K562 (cell line): Measurements from ENCODE around the gene ZSCAN25. TPM values are rescaled to one million over a fixed set of nuclear protein-coding genes. Genes with fewer than 3 reads are reported as not detected.
A peak's percentile ranks its signal among the peaks of the same experiment; 100 is the strongest.

Experiments
- ATF1 ChIP-seq, 2 experiments: fragments of 450-650 bp in 1 of 2; IDR thresholded peaks; 2 replicates each; pipeline ENCODE4 v1.6.1; 2016; ENCODE audit warnings: missing compliant biosample characterization in 1 of 2, missing genetic modification characterization in 1 of 2
- CREB1 ChIP-seq, 2 experiments: sonication (generic) in 1 of 2; formaldehyde crosslinking in 1 of 2; IDR thresholded peaks; 2 replicates each; pipeline versions ENCODE4 v1.6.1 to v1.8.0; 2012 to 2022; ENCODE audit warnings: inconsistent platforms in 1 of 2, mild to moderate bottlenecking in 1 of 2, missing genetic modification reagents in 1 of 2, moderate library complexity in 1 of 2
- GATA2 ChIP-seq: sonication (generic); formaldehyde crosslinking; IDR thresholded peaks from 2 replicates; pipeline ENCODE4 v1.4.0; 2020; ENCODE audit warnings: mild to moderate bottlenecking, missing genetic modification reagents
- GATAD2A ChIP-seq: fragments of 450-650 bp; IDR thresholded peaks from 2 replicates; pipeline ENCODE4 v1.6.1; 2017
- MAFG ChIP-seq: fragments of 450-650 bp; conservative IDR thresholded peaks from 2 replicates; pipeline ENCODE4 v1.6.1; 2016; ENCODE audit warnings: missing genetic modification characterization, missing compliant biosample characterization
- MXI1 ChIP-seq: IDR thresholded peaks from 2 replicates; pipeline ENCODE4 v1.6.1; 2011; ENCODE audit warnings: low read depth, mild to moderate bottlenecking, improper control_type of control experiment, low read length
- NBN ChIP-seq: fragments of 450-650 bp; IDR thresholded peaks from 2 replicates; pipeline ENCODE4 v1.6.1; 2016; ENCODE audit warnings: low read depth, mild to moderate bottlenecking
- NR2C1 ChIP-seq, 2 experiments: fragments of 450-650 bp; IDR thresholded peaks; 2 replicates each; pipeline ENCODE4 v1.6.1; 2017; ENCODE audit warnings: mild to moderate bottlenecking in 2 of 2, antibody characterized with exemption in 1 of 2, inconsistent platforms in 1 of 2, missing compliant biosample characterization in 1 of 2, missing genetic modification characterization in 1 of 2
- NR4A1 ChIP-seq, 2 experiments: fragments of 250-450 bp in 1 of 2; fragments of 450-650 bp in 1 of 2; sonication (Bioruptor Pico) in 1 of 2; IDR thresholded peaks; 2 replicates each; pipeline versions ENCODE4 v1.4.0 to v1.6.1; 2016 to 2020; ENCODE audit warnings: mild to moderate bottlenecking in 2 of 2, missing compliant biosample characterization in 1 of 2, missing genetic modification characterization in 1 of 2, moderate library complexity in 1 of 2
- RUNX1 ChIP-seq: sonication (generic); IDR thresholded peaks from 2 replicates; pipeline ENCODE4 v1.6.1; 2016; ENCODE audit warnings: antibody characterized with exemption, low read depth
- SMARCB1 ChIP-seq: IDR thresholded peaks from 2 replicates; pipeline ENCODE4 v1.6.1; 2011; ENCODE audit warnings: improper control_type of control experiment, low read depth; ENCODE audit not compliant: insufficient read length
- SMC3 ChIP-seq: conservative IDR thresholded peaks from 2 replicates; pipeline ENCODE4 v1.6.1; 2011; ENCODE audit warnings: low read depth, low read length, improper control_type of control experiment; ENCODE audit not compliant: insufficient read depth
- polyA plus RNA-seq, 8 experiments: library from polyadenylated mRNA; depleted of rRNA in 4 of 8; stranded (reverse) in 5 of 8; unstranded in 3 of 8; fragments of >200 nt; fragmentation: Nextera tagmentation in 2 of 8; fragmentation: Illumina TruSeq in 1 of 8; extraction: Ambion mirVana in 2 of 8; extraction: Trizol in 1 of 8; gene quantifications; 2 replicates each; pipeline versions ENCODE4 v1.2.1 to v1.2.3, GENCODE V29; 2011 to 2014; ENCODE audit warnings: inconsistent platforms in 1 of 8, missing spikeins in 1 of 8
- total RNA-seq, 7 experiments: library from RNA; depleted of rRNA in 6 of 7; stranded (reverse); fragments of >200 nt in 6 of 7; fragmentation: Illumina TruSeq in 2 of 7; extraction: Trizol in 2 of 7; gene quantifications; 2 replicates each; pipeline versions ENCODE4 v1.2.1 to v1.2.3, GENCODE V29; 2011 to 2021; ENCODE audit warnings: low replicate concordance in 1 of 7
- TF ChIP-seq, protein P1 (sequence below): fragments of 450-650 bp; IDR thresholded peaks from 2 replicates; pipeline ENCODE4 v1.6.1; 2016; ENCODE audit warnings: low read depth
- TF ChIP-seq, protein P2 (sequence below): fragments of 450-650 bp; IDR thresholded peaks from 2 replicates; pipeline ENCODE4 v1.7.1; 2018; ENCODE audit warnings: mild to moderate bottlenecking, low read depth; ENCODE audit not compliant: partially characterized antibody
- TF ChIP-seq, protein P3 (sequence below): sonication (generic); IDR thresholded peaks from 2 replicates; pipeline ENCODE4 v1.6.1; 2016

Gene ZSCAN25
- total and polyA plus RNA-seq, 9 of the 15 experiments (the other 6 are each of a cell fraction or from before 2014, with no cell fraction given), result 0.94 to 18.4 (median 12.8) TPM

DNA sequence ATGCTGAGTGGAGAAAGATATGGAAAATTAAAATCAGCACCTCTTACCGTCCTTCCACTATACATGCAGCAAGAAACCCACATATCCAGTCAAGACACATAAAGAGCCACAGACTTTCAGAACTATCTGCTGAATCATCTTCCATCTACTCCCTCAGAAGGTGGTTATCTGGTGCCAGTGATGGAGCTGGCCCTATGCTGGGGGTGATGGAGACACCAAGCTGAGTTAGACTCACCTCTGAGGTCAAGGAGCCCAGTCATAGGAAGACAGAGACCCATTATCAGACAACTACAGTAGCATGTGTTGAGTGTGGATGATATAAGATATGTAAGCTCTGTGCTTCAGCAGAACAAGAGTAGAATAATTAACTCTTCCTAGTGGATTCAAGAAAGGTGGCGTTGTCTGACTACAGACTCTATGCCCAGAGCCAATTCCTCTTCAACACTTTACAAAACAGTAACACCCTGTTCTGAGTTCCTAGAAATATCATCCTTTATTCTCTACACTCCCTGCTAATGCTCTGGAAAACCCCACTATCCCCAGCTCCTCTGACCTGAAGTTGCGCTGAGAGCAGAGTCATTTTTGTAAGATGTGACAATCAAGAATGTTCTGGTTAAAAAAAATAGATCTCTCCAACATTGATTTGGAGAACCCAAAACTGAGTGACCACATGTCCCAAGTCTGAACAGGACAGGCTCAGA lies 48.7 kb downstream of the ZSCAN25 start (continued):
- TF ChIP-seq, protein P1, sequence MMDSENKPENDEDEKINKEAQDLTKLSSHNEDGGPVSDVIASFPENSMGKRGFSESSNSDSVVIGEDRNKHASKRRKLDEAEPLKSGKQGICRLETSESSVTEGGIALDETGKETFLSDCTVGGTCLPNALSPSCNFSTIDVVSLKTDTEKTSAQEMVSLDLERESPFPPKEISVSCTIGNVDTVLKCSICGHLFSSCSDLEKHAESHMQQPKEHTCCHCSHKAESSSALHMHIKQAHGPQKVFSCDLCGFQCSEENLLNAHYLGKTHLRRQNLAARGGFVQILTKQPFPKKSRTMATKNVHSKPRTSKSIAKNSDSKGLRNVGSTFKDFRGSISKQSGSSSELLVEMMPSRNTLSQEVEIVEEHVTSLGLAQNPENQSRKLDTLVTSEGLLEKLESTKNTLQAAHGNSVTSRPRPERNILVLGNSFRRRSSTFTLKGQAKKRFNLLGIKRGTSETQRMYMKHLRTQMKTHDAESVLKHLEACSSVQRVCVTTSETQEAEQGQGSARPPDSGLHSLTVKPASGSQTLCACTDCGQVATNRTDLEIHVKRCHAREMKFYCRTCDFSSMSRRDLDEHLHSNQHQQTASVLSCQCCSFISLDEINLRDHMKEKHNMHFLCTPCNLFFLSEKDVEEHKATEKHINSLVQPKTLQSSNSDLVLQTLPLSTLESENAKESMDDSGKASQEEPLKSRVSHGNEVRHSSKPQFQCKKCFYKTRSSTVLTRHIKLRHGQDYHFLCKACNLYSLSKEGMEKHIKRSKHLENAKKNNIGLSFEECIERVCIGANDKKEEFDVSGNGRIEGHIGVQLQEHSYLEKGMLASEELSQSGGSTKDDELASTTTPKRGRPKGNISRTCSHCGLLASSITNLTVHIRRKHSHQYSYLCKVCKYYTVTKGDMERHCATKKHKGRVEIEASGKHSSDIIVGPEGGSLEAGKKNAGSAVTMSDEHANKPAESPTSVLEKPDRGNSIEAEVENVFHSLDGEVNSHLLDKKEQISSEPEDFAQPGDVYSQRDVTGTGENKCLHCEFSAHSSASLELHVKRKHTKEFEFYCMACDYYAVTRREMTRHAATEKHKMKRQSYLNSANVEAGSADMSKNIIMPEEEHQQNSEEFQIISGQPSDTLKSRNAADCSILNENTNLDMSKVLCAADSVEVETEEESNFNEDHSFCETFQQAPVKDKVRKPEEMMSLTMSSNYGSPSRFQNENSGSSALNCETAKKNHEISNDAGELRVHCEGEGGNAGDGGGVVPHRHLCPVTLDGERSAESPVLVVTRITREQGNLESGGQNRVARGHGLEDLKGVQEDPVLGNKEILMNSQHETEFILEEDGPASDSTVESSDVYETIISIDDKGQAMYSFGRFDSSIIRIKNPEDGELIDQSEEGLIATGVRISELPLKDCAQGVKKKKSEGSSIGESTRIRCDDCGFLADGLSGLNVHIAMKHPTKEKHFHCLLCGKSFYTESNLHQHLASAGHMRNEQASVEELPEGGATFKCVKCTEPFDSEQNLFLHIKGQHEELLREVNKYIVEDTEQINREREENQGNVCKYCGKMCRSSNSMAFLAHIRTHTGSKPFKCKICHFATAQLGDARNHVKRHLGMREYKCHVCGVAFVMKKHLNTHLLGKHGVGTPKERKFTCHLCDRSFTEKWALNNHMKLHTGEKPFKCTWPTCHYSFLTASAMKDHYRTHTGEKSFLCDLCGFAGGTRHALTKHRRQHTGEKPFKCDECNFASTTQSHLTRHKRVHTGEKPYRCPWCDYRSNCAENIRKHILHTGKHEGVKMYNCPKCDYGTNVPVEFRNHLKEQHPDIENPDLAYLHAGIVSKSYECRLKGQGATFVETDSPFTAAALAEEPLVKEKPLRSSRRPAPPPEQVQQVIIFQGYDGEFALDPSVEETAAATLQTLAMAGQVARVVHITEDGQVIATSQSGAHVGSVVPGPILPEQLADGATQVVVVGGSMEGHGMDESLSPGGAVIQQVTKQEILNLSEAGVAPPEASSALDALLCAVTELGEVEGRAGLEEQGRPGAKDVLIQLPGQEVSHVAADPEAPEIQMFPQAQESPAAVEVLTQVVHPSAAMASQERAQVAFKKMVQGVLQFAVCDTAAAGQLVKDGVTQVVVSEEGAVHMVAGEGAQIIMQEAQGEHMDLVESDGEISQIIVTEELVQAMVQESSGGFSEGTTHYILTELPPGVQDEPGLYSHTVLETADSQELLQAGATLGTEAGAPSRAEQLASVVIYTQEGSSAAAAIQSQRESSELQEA, result no peak
- TF ChIP-seq SMC3 (peak; percentile 30; the same call in 1 of the 2 replicates), NR4A1 (CRISPR knock-in tag; IDR thresholded peaks at IDR 0.05) (0 out of 2 replicates have a peak, but pooled peaks have one; percentile 28), NR4A1 (tag; IDR thresholded peaks at IDR 0.05) (peak; percentile 68), MXI1 (0 out of 2 replicates have a peak, but pooled peaks have one; percentile 32), NR2C1 (IDR thresholded peaks at IDR 0.05) (peak; percentile 66), NR2C1 (tag; IDR thresholded peaks at IDR 0.05) (peak; percentile 76), SMARCB1 (peak; percentile 91), MAFG (peak; percentile 98), NBN (peak; percentile 94), GATA2 (peak; percentile 98), GATAD2A (peak; percentile 95), RUNX1 (0 out of 2 replicates have a peak, but pooled peaks have one; percentile 75), ATF1 (CRISPR knock-in tag; IDR thresholded peaks at IDR 0.05) (no peak), ATF1 (tag; IDR thresholded peaks at IDR 0.05) (peak; percentile 56), CREB1 (IDR thresholded peaks at IDR 0.05) (peak; percentile 83), CREB1 (CRISPR knock-in tag; IDR thresholded peaks at IDR 0.05) (no peak)
- TF ChIP-seq, protein P2, sequence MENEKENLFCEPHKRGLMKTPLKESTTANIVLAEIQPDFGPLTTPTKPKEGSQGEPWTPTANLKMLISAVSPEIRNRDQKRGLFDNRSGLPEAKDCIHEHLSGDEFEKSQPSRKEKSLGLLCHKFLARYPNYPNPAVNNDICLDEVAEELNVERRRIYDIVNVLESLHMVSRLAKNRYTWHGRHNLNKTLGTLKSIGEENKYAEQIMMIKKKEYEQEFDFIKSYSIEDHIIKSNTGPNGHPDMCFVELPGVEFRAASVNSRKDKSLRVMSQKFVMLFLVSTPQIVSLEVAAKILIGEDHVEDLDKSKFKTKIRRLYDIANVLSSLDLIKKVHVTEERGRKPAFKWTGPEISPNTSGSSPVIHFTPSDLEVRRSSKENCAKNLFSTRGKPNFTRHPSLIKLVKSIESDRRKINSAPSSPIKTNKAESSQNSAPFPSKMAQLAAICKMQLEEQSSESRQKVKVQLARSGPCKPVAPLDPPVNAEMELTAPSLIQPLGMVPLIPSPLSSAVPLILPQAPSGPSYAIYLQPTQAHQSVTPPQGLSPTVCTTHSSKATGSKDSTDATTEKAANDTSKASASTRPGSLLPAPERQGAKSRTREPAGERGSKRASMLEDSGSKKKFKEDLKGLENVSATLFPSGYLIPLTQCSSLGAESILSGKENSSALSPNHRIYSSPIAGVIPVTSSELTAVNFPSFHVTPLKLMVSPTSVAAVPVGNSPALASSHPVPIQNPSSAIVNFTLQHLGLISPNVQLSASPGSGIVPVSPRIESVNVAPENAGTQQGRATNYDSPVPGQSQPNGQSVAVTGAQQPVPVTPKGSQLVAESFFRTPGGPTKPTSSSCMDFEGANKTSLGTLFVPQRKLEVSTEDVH, result no peak
- TF ChIP-seq, protein P3, sequence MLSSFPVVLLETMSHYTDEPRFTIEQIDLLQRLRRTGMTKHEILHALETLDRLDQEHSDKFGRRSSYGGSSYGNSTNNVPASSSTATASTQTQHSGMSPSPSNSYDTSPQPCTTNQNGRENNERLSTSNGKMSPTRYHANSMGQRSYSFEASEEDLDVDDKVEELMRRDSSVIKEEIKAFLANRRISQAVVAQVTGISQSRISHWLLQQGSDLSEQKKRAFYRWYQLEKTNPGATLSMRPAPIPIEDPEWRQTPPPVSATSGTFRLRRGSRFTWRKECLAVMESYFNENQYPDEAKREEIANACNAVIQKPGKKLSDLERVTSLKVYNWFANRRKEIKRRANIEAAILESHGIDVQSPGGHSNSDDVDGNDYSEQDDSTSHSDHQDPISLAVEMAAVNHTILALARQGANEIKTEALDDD, result peak; percentile 67
